Activated CD8-positive, alpha-beta memory T cell treated with anti-CD3 and anti-CD28 coated beads, Interleukin-2, amount 10 ng/mL, durations not matched to agents 7 days and 5 days (primary cell): ENCODE results near the gene PLA2G4E. TPM values are rescaled to one million over a fixed set of nuclear protein-coding genes. Genes with fewer than 3 reads are reported as not detected.

ENCODE experiments used
- ATAC-seq: fragments of 150-1000 bp; cut with Tn5 transposase; one replicate; pipeline ENCODE4 v1.10.0; 2021; ENCODE audit warnings: moderate library complexity
- CTCF ChIA-PET: fragments of 350-600 bp; sonication (Branson Sonifier 250); formaldehyde crosslinking; loops from one replicate; lab custom pipeline; 2021; ENCODE audit warnings: antibody characterized with exemption; lab: Charles Lee
- DNase-seq: peaks from one replicate; pipeline ENCODE4 v3.0.0-alpha.2; 2020
- H3K27ac Mint-ChIP-seq: one replicate; pipeline ENCODE4 v1.8.0; 2021; ENCODE audit warnings: mild to moderate bottlenecking, mixed read lengths
- H3K27me3 Mint-ChIP-seq: one replicate; pipeline ENCODE4 v1.8.0; 2021; ENCODE audit warnings: mixed read lengths
- H3K36me3 Mint-ChIP-seq: one replicate; pipeline ENCODE4 v1.8.0; 2021; ENCODE audit warnings: mild to moderate bottlenecking, mixed read lengths
- H3K4me1 Mint-ChIP-seq: one replicate; pipeline ENCODE4 v1.8.0; 2021; ENCODE audit warnings: mixed read lengths
- H3K4me3 Mint-ChIP-seq: one replicate; pipeline ENCODE4 v1.8.0; 2021; ENCODE audit warnings: mild to moderate bottlenecking, moderate library complexity, mixed read lengths
- H3K9me3 Mint-ChIP-seq: one replicate; pipeline ENCODE4 v1.8.0; 2022; ENCODE audit warnings: low read depth, mixed read lengths
- total RNA-seq, 2 experiments: library from RNA; stranded (reverse); gene quantifications; one replicate each; pipeline ENCODE4 v1.2.3, GENCODE V29; 2021

Gene PLA2G4E
- total RNA-seq, 2 experiments from 2014 or later = 0.05 TPM; not detected in 1

DNA sequence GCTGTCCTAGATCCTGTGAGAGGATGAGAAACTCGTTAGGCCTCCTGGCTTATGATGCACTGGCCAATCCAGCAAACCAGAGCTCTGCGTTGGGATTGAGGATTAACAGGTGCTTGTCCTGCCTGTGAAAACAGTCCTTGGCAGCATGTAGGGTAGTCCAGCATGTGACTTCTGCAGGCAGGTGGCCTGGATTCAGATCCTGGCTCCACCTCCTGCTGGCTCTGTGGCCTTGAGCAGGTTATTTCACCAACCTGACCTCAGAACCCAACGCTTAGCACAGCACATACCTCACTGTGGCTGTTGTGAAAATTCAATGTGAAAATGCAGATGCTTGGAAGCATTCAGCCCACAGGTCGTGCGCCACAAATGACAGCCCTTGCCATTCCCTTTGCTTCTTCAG, 40.0 kb upstream of the PLA2G4E start:
- Mint-ChIP-seq H3K27ac (no peak overlapping the region), H3K9me3 (no peaks in the 10 kb centered on the region), H3K4me1 (peaks cover 10% of the 10 kb centered on the region), H3K36me3 (no peaks in the 10 kb centered on the region), H3K27me3 (peaks cover 50% of the 10 kb centered on the region), H3K4me3 (no peak overlapping the region)
- ATAC-seq (no peak), DNase-seq (peak; percentile 38)
- CTCF ChIA-PET = interaction anchor here (0.6 to 4.7 kb wide), 6 partner anchors 10 to 288 kb away, joined by 3 to 47 read pairs (median 3); no protein-coding TSS in a partner anchor

DNA sequence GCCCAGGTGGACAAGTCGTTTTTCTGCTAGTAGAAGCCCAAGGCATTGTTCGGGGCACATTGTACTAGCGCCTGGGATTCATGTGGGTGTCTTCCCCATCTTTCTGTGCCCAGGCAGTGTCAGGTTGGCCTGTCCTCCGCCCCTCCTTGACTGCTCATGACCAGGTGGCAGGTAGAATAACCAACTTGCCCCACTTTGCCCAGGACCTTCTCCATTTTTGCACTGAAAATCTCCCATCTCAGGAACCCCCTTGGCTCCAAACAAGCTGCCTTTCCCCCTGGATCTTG, 39.6 kb upstream of the PLA2G4E start:
- Mint-ChIP-seq H3K9me3 (no peaks in the 10 kb centered on the region), H3K36me3 (no peaks in the 10 kb centered on the region), H3K4me3 (no peak overlapping the region), H3K27ac (no peak overlapping the region), H3K4me1 (peaks cover 10% of the 10 kb centered on the region), H3K27me3 (peaks cover 49% of the 10 kb centered on the region)
- CTCF ChIA-PET = interaction anchor here (0.6 to 4.7 kb wide), 6 partner anchors 10 to 118 kb away, joined by 3 to 47 read pairs (median 4); no protein-coding TSS in a partner anchor
- no peak for ATAC-seq
- peak; percentile 35 for DNase-seq

DNA sequence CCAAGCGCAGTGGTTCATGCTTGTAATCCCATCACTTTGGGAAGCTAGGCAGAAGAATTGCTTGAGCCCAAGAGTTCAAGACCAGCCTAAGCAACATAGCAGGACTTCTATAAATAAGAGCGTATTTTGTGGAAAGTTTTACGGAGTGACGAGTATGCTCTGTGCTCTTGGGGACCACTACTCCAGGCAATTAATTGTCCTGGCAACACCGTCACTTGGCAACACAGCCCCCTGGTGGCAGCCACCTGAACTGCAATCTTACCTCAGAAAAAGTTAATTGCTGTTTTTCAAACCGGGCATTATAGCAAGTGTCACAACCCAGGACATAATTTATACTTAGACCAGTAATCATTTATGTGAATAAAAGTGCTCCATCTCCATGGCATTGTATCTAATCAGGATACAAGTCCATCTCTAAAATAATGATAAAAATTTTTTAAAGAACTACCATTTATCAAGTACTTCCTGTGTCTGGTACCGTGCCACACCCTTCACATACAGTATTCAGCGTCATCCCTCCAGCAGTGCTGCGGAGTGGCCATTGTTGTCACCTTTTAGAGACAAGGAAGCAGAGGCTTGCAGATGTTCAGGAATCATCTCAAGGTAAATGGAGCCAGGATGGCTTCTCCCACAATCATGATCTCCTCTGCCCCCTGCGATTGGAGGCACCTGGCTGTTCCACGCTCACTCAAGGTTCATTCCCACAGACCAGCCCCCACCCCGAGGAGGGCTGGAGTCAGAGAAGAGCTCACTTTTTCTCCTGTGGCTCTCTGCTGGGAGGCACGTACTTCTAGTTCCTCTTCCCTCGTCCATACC, 39.0 kb upstream of the PLA2G4E start:
- no peak overlapping the region for H3K27ac Mint-ChIP-seq
- ATAC-seq (peak; percentile 22), DNase-seq (peak; percentile 75)
- no peak overlapping the region for H3K4me3 Mint-ChIP-seq
- CTCF ChIA-PET = interaction anchor here (0.7 to 4.7 kb wide), 7 partner anchors 9 to 118 kb away, joined by 3 to 47 read pairs (median 3); no protein-coding TSS in a partner anchor
- H3K27me3 Mint-ChIP-seq = peaks cover 51% of the 10 kb centered on the region
- no peaks in the 10 kb centered on the region for H3K36me3 Mint-ChIP-seq
- peaks cover 10% of the 10 kb centered on the region for H3K4me1 Mint-ChIP-seq
- H3K9me3 Mint-ChIP-seq = no peaks in the 10 kb centered on the region

DNA sequence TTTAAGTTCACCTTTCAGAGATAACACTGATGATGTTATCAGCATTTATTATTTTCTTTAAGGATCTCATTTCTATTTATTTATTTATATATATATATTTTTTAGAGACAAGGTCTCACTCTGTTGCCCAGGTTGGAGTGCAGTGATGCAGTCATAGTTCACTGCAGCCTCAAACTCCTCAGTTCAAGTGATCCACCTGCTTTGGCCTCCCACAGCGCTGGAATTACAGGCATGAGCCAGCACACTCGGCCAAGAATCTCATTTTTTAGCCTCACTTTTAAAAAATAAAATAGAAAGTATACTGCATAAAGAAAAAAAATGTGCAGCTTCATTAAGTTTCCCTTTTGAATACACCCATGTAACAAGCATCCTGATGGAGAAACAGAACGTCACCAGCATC, 37.9 kb upstream of the PLA2G4E start:
- peak; percentile 32 for DNase-seq
- Mint-ChIP-seq H3K27me3 (peaks cover 57% of the 10 kb centered on the region), H3K4me3 (no peak overlapping the region), H3K9me3 (no peaks in the 10 kb centered on the region), H3K36me3 (no peaks in the 10 kb centered on the region), H3K4me1 (peaks cover 10% of the 10 kb centered on the region), H3K27ac (no peak overlapping the region)
- ATAC-seq = no peak
- CTCF ChIA-PET = interaction anchor here (1.0 to 4.7 kb wide), 3 partner anchors 25 to 70 kb away, joined by 3 to 47 read pairs (median 3); no protein-coding TSS in a partner anchor

DNA sequence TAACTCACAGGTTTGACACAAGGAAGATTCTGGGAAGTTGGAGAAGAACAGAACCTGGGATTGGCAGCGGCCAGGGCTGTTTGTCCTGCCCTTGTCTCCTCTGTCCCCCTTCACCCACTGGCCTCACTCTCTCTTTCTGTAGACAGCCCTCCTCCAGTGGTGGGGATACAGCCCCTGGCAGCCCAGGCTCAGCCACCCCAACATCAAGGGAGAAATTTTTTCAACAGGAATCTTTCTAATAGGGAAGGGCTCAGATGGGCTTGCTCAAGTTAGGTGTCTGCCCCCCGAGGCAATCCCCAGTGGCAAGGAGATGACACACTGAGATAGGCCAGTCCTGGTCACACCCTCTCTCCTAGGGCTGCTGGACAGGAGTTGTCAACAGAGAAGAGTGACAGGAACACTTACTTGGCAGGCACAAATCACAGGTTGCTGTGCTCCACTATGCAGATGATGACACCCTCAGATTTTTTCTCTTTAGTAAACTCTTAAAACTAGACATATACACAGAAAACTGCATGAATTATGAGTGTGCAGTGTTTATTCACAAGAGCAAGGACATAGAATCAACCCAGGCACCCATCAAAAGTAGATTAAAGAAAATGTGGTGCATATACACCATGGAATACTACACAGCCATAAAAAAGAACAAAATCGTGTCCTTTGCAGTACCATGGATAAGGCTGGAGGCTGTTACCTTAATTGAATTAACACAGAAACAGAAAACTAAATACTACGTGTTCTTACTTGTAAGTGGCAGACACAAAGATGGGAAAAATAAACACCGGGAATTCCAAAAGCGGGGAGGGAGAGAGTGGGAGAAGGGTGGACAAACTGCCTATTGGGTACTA, 37.2 kb upstream of the PLA2G4E start:
- H3K4me3 Mint-ChIP-seq = no peak overlapping the region
- H3K9me3 Mint-ChIP-seq = no peaks in the 10 kb centered on the region
- no peak for ATAC-seq
- CTCF ChIA-PET = interaction anchor here (0.8 to 8.0 kb wide), 7 partner anchors 15 to 284 kb away, joined by 3 to 78 read pairs (median 5); partner anchors contain the start of gene MAPKBP1
- H3K27me3 Mint-ChIP-seq = peaks cover 63% of the 10 kb centered on the region
- H3K27ac Mint-ChIP-seq = no peak overlapping the region
- DNase-seq = peak; percentile 35
- H3K36me3 Mint-ChIP-seq = no peaks in the 10 kb centered on the region
- peaks cover 10% of the 10 kb centered on the region for H3K4me1 Mint-ChIP-seq

DNA sequence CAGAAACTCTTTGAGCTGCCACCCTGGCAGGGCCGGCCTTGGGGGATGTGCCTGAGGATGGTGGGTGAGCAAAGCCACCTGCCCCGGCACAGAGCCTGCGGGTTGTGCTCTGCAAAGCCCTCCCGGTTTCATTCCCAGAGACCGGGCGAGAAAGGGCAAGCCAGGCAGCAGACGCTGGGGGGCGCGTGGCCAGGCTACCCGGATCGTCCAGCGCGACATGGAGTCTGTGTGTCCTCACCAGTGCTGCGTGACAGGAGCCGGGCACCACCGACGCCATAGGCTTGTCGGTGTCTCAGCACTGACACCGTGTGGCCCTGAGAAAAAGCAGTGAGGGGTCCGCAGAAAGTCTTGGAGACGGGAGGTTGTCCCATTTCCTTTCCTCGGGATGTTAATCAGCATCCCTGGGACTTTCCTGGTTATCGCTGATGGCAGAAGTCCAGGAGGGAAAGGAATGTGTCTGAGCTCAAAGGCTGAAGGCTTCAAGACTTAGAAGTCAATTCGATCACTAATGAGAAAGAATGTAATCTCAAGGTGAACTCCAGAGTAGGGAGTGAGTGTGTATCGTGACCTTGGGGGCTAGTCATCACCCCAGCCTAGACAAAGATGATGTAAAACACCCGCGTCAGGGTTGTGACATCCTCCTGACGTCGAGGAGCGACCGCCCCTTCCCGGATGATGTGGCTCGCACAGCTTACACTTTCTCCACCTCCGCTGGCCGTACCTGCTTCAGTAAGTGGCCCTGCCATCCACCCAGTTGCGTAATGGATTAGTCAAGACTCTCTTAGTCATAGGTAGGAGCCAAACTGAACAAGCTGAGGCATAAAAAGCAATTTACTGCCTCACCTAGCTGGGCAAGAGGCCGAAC, 36.3 kb upstream of the PLA2G4E start:
- Mint-ChIP-seq H3K36me3 (no peaks in the 10 kb centered on the region), H3K4me3 (peak overlapping the region; percentile 53), H3K9me3 (no peaks in the 10 kb centered on the region), H3K27me3 (peaks cover 71% of the 10 kb centered on the region), H3K4me1 (peaks cover 10% of the 10 kb centered on the region), H3K27ac (peak overlapping the region; percentile 42)
- peak; percentile 70 for DNase-seq
- peak; percentile 76 for ATAC-seq
- CTCF ChIA-PET = interaction anchor here (0.8 to 8.0 kb wide), 8 partner anchors 16 to 283 kb away, joined by 3 to 78 read pairs (median 4); partner anchors contain the start of gene MAPKBP1

DNA sequence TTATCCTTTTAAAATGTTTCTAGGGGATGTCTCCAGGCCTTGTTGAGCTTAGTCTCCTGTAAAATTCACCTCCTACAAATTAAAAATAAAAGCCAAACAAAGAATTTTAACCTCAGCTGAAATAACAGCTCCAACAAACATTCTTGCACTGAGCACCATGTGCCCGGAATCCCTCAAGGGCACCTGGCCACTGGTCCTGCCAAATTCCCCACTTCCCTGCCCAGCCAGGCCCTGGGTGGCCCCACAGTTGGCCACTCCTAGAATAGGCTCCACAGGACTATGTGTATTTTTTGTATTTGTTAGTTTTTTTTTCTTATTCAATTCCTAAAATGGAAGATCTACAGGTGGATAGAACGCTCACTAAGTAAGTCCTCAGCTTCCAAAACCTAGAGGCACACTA, 33.1 kb upstream of the PLA2G4E start:
- Mint-ChIP-seq H3K27me3 (peaks cover 69% of the 10 kb centered on the region), H3K4me3 (no peak overlapping the region), H3K36me3 (no peaks in the 10 kb centered on the region), H3K4me1 (peaks cover 7% of the 10 kb centered on the region), H3K9me3 (no peaks in the 10 kb centered on the region), H3K27ac (no peak overlapping the region)
- CTCF ChIA-PET = interaction anchor here (1.2 to 8.0 kb wide), 3 partner anchors 8 to 80 kb away, joined by 3 to 78 read pairs (median 3); no protein-coding TSS in a partner anchor
- DNase-seq (peak; percentile 37), ATAC-seq (no peak)

DNA sequence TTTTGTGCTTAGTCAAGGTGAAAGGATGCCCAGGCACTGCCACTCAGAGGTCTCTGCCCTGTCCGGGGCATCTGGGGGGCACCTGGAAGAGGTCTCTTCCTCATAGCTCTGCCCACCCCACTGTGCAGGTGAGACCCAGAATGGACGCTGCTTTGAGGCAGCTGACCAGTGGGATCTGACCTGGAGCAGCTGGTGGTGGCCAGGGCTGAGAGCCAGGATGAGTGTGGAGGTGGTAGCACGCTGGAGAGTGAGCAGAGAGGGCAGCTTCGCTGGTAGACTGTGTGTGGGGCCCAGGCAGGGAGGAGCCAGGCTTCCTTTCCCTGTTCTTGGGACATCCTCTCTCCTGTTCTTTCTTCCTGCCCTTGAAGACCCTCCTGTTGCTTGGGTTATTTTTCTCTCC, 32.2 kb upstream of the PLA2G4E start:
- no peaks in the 10 kb centered on the region for H3K9me3 Mint-ChIP-seq
- ATAC-seq (no peak), DNase-seq (no peak)
- no peak overlapping the region for H3K4me3 Mint-ChIP-seq
- CTCF ChIA-PET = interaction anchor here (0.9 to 8.0 kb wide), 4 partner anchors 9 to 64 kb away, joined by 3 to 78 read pairs (median 4); no protein-coding TSS in a partner anchor
- H3K27ac Mint-ChIP-seq = no peak overlapping the region
- peaks cover 7% of the 10 kb centered on the region for H3K4me1 Mint-ChIP-seq
- H3K36me3 Mint-ChIP-seq = no peaks in the 10 kb centered on the region
- peaks cover 64% of the 10 kb centered on the region for H3K27me3 Mint-ChIP-seq

DNA sequence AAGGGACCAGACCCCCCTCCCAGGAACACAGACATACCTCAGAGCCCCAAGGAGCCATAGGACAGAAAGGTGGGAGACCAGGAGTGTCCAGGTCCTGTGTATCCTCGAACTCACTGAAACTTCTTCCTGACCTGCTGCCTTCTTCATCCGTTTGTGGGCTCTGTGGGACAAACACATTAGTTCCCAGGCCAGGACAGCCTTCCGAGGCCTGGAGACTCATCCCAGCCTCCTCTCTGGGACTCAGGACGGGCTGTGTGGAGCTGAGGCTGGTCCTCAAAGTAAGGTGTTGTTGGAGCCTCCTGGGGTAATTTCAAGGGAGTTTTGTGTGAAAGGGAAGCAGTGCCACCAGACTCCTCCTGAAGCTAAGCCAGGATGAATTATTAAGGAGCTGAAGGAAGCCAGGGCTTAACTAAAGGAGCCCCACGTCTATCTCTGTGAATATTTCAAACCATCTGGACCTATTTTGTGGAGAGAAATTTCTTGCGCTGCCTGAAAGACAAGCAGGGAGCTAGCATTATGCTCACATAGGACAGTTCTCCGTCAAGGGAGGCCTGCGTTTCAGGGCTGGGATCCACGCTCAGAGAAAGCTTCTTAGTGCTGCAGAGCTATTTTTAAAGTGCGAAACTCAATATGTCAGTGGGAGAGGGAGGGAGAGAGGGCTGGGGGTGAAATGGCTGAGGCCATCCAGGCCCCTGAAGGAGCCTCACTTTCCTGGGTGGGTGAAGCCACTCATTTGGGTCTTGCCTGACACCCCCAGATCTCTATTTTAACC, 29.8 kb upstream of the PLA2G4E start:
- CTCF ChIA-PET = interaction anchor here (1.1 to 8.0 kb wide), 2 partner anchors 9 to 62 kb away, joined by 4 to 78 read pairs; no protein-coding TSS in a partner anchor
- Mint-ChIP-seq H3K4me1 (no peaks in the 10 kb centered on the region), H3K27me3 (peaks cover 41% of the 10 kb centered on the region), H3K4me3 (no peak overlapping the region), H3K27ac (no peak overlapping the region), H3K9me3 (no peaks in the 10 kb centered on the region), H3K36me3 (no peaks in the 10 kb centered on the region)
- DNase-seq (peak; percentile 18), ATAC-seq (no peak)

DNA sequence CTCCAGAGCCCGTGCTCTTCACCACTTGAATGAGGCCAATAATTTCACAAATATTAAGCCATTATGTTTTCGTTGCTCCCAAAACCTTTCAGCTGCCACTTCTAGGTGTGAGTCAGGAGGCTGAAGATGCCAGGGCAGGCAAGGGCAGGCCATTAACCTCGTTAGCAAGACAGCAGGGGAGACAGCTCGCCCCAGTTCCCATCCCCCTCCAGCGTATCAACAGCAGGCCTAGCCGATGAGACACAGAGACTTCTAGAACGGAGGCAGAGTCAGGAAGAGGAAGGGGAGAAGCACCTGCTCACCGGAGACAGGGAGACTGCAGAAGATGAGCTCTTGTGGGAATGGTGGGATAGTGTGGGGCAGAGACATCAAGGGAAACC, 28.0 kb upstream of the PLA2G4E start:
- Mint-ChIP-seq H3K4me3 (no peak overlapping the region), H3K27ac (no peak overlapping the region), H3K27me3 (peaks cover 26% of the 10 kb centered on the region), H3K36me3 (no peaks in the 10 kb centered on the region), H3K4me1 (peaks cover 5% of the 10 kb centered on the region), H3K9me3 (no peaks in the 10 kb centered on the region)
- DNase-seq (peak; percentile 27), ATAC-seq (no peak)
- CTCF ChIA-PET = interaction anchor here (1.2 kb wide), 1 partner anchor 12 kb away, joined by 3 read pairs; no protein-coding TSS in a partner anchor

DNA sequence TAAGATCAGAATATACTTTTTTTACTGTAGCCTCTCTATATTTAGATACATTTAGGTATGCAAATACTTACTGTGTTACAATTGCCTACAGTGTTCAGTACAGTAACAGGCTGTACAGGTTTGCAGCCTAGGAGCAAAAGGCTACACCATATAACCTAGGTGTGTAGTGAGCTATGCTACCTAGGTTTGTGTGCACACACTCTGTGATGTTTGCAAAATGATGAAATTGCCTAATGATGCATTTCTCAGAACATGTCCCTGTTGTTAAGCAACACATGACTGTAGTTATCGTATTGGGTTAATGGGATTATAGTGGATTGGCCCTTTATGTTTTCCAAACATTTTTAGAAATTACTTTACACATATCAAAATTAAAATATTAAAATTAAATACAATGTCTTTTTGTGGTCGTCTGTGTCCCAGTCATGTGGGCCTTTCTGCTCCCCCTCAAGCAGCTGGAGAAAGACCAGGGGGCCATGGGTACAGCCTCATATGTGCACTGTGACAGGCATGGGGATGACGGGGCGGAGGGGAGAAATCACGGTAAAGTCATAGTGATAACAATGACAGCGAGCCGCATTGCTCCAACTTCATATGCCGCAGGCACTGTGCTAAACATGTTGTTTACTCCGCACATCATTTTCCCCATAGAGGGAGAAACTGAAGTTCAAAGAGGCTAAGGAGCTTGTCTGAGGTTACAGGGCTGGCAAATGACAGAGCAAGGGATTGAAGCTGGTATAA, 27.4 kb upstream of the PLA2G4E start:
- H3K36me3 Mint-ChIP-seq = no peaks in the 10 kb centered on the region
- peaks cover 5% of the 10 kb centered on the region for H3K4me1 Mint-ChIP-seq
- CTCF ChIA-PET = interaction anchor here (1.2 kb wide), 1 partner anchor 12 kb away, joined by 3 read pairs; no protein-coding TSS in a partner anchor

More for the DNA sequence above, 27.4 kb upstream of the PLA2G4E start:
- no peak for DNase-seq
- no peaks in the 10 kb centered on the region for H3K9me3 Mint-ChIP-seq
- ATAC-seq = no peak
- peaks cover 20% of the 10 kb centered on the region for H3K27me3 Mint-ChIP-seq
- H3K4me3 Mint-ChIP-seq = no peak overlapping the region
- no peak overlapping the region for H3K27ac Mint-ChIP-seq
